Esophagus squamous epithelium (tissue), 5 donors: ENCODE data around the gene ZNF181. TPM values are rescaled to one million over a fixed set of nuclear protein-coding genes. Genes with fewer than 3 reads are reported as not detected.

Experiments used
- DNase-seq: peaks from one replicate; lab custom pipeline; 2025; lab: John Stamatoyannopoulos, UW
- H3K27ac ChIP-seq, 4 donors: fragments of 200-600 bp; sonication (generic); one replicate each; pipeline ENCODE4 v1.5.1; 2016 to 2019; ENCODE audit warnings: mild to moderate bottlenecking in 1 of 4
- H3K27me3 ChIP-seq, 4 donors: fragments of 200-600 bp; sonication (generic); 1 replicate in 3 of 4; 2 replicates in 1 of 4; pipeline versions ENCODE4 v1.5.1 to v1.6.0; 2017 to 2021; ENCODE audit warnings: antibody characterized with exemption in 1 of 4
- H3K36me3 ChIP-seq, 3 donors: fragments of 200-600 bp; sonication (generic); one replicate each; pipeline ENCODE4 v1.5.1; 2016 to 2019
- H3K4me1 ChIP-seq, 3 donors: fragments of 200-600 bp; sonication (generic); one replicate each; pipeline ENCODE4 v1.5.1; 2017 to 2019
- H3K4me3 ChIP-seq, 4 donors: fragments of 200-600 bp; sonication (generic); 1 replicate in 3 of 4; 2 replicates in 1 of 4; pipeline ENCODE4 v1.5.1; 2016 to 2019; ENCODE audit warnings: mild to moderate bottlenecking in 2 of 4, moderate library complexity in 1 of 4
- H3K9me3 ChIP-seq, 3 donors: fragments of 200-600 bp; sonication (generic); one replicate each; pipeline ENCODE4 v1.5.1; 2016 to 2019
- POLR2A ChIP-seq, 4 donors: fragments of 450-650 bp; IDR thresholded peaks; one replicate each; pipeline ENCODE4 v1.6.1; 2017; ENCODE audit warnings: antibody characterized with exemption in 4 of 4, mild to moderate bottlenecking in 4 of 4, moderate library complexity in 3 of 4
- WGBS, 2 donors: methylation state at CpG; one replicate each; pipeline ENCODE4 v1.1.5; 2018; 5-methylcytosine and 5-hydroxymethylcytosine counted together
- intact Hi-C: fragments of 100-400 bp; cut with DNase I; formaldehyde crosslinking; loops from one replicate; pipeline ENCODE4 v1.15.0; 2022
- total RNA-seq, 4 donors: library from RNA; depleted of rRNA; stranded (reverse); fragments of >200 nt; gene quantifications; one replicate each; pipeline ENCODE4 v1.1.0, GENCODE V29; 2016
- TF ChIP-seq, protein P1 (sequence below), 6 experiments: fragments of 450-650 bp in 4 of 6; fragments of 200-600 bp in 2 of 6; sonication (generic) in 2 of 6; IDR thresholded peaks; one replicate each; pipeline ENCODE4 v1.5.1; 2016 to 2019; ENCODE audit warnings: antibody characterized with exemption in 6 of 6, mild to moderate bottlenecking in 4 of 6, moderate library complexity in 4 of 6
- donor health status: DM: yes; HTN: yes; CAD: no.

The ZNF181 gene
- total RNA-seq, 4 donors from 2014 or later: 3.0 to 27.4 (median 13.3) TPM

DNA sequence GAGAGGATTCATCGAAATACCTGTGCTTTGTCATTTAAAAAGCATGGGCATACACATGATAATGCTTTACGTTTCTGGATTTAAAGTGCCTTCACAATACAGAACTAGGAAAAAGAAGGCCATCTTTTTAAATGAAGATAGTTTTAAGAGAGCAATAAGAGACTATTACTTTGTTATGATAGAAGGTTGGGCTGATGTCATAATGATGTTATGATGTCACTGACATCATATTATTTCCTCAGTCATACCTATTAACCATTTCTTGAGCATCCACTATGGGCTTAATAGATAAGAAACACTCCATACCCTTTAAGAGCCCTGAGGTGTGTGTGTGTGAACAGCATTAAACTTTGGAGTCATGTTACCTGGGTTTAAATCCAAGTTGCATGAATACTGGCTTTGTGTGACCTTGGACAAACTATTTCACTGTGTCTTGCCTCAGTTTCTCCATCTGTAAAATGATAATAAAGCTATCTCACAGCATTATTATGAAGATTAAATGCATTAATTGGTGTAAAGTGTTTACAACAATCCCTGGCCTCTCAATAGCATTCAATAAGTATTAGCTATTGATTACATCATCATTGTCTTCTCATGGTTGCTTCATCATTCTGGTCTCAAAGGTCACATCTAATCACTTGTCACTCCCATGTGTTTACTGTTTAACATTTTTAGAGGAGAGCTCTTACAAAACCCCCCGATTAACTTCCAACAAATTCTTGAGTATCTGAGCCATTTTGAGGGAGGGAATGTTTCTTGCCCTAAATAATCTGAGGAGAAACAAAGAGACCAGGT lies 11.1 kb downstream of the ZNF181 start:
- H3K27ac ChIP-seq: no peak overlapping the region
- intact Hi-C loops: no loop called here
- H3K36me3 ChIP-seq: peaks cover 7 to 45% (median 7%) of the 10 kb centered on the region in 3 donors
- no peak overlapping the region for H3K4me3 ChIP-seq
- H3K27me3 ChIP-seq: no peaks in the 10 kb centered on the region
- no peaks in the 10 kb centered on the region for H3K4me1 ChIP-seq
- TF ChIP-seq POLR2A (IDR thresholded peaks at IDR 0.05): no peak
- TF ChIP-seq, protein P1, sequence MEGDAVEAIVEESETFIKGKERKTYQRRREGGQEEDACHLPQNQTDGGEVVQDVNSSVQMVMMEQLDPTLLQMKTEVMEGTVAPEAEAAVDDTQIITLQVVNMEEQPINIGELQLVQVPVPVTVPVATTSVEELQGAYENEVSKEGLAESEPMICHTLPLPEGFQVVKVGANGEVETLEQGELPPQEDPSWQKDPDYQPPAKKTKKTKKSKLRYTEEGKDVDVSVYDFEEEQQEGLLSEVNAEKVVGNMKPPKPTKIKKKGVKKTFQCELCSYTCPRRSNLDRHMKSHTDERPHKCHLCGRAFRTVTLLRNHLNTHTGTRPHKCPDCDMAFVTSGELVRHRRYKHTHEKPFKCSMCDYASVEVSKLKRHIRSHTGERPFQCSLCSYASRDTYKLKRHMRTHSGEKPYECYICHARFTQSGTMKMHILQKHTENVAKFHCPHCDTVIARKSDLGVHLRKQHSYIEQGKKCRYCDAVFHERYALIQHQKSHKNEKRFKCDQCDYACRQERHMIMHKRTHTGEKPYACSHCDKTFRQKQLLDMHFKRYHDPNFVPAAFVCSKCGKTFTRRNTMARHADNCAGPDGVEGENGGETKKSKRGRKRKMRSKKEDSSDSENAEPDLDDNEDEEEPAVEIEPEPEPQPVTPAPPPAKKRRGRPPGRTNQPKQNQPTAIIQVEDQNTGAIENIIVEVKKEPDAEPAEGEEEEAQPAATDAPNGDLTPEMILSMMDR (IDR thresholded peaks at IDR 0.05): no peak
- DNase-seq: no peak
- peaks cover 0 to 99% (median 62%) of the 10 kb centered on the region in 3 donors for H3K9me3 ChIP-seq
- 81 to 92% methylated on average over 3 of the region's 3 CpGs for WGBS, 2 donors

DNA sequence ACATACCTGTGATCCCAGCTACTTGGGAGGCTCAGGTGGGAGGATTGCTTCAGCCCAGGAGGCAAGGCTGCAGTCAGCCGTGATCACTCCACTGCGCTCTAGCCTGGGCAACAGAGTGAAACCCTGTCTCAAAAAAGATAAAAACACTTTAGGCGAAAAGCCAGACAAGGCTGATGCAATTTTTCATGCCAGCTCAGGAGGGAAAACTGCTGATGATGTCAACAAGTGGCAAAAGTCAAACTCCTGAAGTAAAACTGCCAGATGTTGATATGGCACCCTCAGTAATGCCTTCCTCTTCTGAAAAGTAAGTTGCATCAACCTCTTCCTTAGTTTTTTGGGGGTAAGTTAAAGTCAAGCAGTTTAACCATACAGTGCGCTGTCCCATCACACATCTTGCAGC lies 23.4 kb downstream of the ZNF181 start:
- TF ChIP-seq, protein P1 (IDR thresholded peaks at IDR 0.05): no peak
- TF ChIP-seq POLR2A (IDR thresholded peaks at IDR 0.05): no peak
- Histone ChIP-seq H3K36me3 (peaks cover 0 to 74% (median 0%) of the 10 kb centered on the region in 3 donors), H3K4me1 (no peaks in the 10 kb centered on the region), H3K9me3 (peaks cover 3 to 100% (median 75%) of the 10 kb centered on the region in 3 donors), H3K27me3 (no peaks in the 10 kb centered on the region), H3K27ac (no peak overlapping the region), H3K4me3 (no peak overlapping the region)
- intact Hi-C loops: no loop called here
- no peak for DNase-seq
- 92 to 100% methylated on average over 4 of the region's 4 CpGs for WGBS, 2 donors

DNA sequence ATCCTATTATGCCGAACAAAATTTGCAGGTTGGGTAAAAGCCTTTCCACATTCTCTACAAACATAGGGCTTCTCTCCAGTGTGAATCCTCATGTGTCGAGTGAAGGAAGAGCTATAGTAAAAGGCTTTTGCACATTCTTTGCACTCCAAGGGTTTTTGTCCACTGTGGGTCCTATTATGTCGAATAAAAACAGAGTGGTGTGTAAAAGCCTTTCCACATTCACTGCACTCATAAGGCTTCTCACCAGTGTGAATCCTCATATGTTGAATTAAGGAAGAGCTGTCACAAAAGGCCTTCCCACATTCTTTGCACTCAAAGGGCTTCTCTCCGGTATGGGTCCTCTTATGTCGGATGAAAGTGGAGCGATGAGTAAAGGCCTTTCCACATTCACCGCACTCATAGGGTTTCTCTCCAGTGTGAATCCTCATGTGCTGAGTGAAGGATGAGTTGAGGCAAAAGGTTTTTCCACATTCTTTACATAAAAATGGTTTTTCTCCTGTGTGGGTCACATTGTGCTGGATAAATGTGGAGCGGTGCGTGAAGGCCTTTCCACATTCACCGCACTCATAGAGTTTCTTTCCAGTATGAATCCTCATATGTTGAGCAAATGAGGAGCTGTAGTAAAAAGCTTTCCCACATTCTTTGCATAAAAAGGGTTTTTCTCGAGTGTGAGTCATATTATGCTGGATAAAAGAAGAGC lies 25.3 kb downstream of the ZNF181 start:
- no peak for DNase-seq
- 93 to 95% methylated on average over 11 of the region's 11 CpGs for WGBS, 2 donors
- H3K27me3 ChIP-seq: no peaks in the 10 kb centered on the region
- H3K27ac ChIP-seq: no peak overlapping the region
- peaks cover 0 to 78% (median 0%) of the 10 kb centered on the region in 3 donors for H3K36me3 ChIP-seq
- intact Hi-C loops: no loop called here
- no peak for TF ChIP-seq POLR2A (IDR thresholded peaks at IDR 0.05)
- TF ChIP-seq, protein P1 (IDR thresholded peaks at IDR 0.05): no peak
- H3K4me3 ChIP-seq: no peak overlapping the region
- peaks cover 3 to 100% (median 87%) of the 10 kb centered on the region in 3 donors for H3K9me3 ChIP-seq
- H3K4me1 ChIP-seq: no peaks in the 10 kb centered on the region

DNA sequence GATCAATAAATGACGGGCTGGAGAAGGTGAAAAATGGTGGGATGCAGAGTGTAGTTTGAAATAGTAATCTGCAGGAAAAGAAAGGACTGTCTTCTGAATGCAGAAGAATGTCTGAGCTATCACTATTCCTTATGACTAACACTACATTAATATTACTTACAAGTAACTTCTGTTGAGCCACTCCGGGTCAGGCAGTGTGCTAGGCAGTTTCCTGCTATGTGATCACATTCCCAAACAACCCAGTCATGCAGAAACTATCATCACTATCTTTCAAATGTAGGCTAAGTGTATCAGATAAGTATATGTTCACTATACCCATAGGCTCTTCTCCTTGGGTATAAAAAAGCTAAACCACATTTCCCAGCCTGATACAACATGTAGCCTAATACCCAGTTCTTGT lies 32.3 kb downstream of the ZNF181 start:
- no peak for TF ChIP-seq POLR2A (IDR thresholded peaks at IDR 0.05)
- TF ChIP-seq, protein P1 (IDR thresholded peaks at IDR 0.05): no peak
- WGBS, 2 donors: 95 to 100% methylated on average over 2 of the region's 2 CpGs
- H3K36me3 ChIP-seq: peaks cover 0 to 97% (median 20%) of the 10 kb centered on the region in 3 donors
- no peak overlapping the region for H3K4me3 ChIP-seq
- H3K9me3 ChIP-seq: peaks cover 0 to 52% (median 25%) of the 10 kb centered on the region in 3 donors
- no peak for DNase-seq
- intact Hi-C loops: no loop called here
- no peak overlapping the region for H3K27ac ChIP-seq
- no peaks in the 10 kb centered on the region for H3K27me3 ChIP-seq
- peaks cover 0 to 2% (median 0%) of the 10 kb centered on the region in 3 donors for H3K4me1 ChIP-seq

DNA sequence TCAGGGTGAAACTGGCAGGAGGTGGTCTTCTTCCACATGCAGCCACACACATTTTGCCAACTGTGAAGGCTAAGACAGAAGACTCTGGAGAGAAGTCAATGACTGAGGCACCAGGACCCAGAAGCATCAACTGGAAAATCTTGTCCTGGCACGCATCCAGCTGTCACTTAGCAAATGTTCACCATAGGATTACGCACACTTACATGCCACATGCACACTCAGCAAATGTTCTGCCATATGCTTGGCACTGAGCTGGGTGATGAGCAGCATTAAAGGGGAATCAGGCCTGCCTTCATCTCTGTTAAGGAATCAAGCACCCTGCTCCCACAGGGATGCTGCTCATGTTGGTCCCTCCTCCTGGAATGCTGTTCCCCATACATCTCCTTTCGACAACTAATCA lies 33.9 kb downstream of the ZNF181 start:
- DNase-seq: no peak
- no peak overlapping the region for H3K4me3 ChIP-seq
- H3K9me3 ChIP-seq: peaks cover 0 to 36% (median 12%) of the 10 kb centered on the region in 3 donors
- H3K4me1 ChIP-seq: peaks cover 3 to 15% (median 6%) of the 10 kb centered on the region in 3 donors
- intact Hi-C loops: no loop called here
- H3K27me3 ChIP-seq: no peaks in the 10 kb centered on the region
- H3K27ac ChIP-seq: no peak overlapping the region
- TF ChIP-seq, protein P1 (IDR thresholded peaks at IDR 0.05): no peak
- TF ChIP-seq POLR2A (IDR thresholded peaks at IDR 0.05): no peak
- 77 to 93% methylated on average over 3 of the region's 3 CpGs for WGBS, 2 donors
- peaks cover 0 to 81% (median 20%) of the 10 kb centered on the region in 3 donors for H3K36me3 ChIP-seq
